Stimulated activated CD4-positive, alpha-beta T cell treated with anti-CD3 and anti-CD28 coated beads, TNF-alpha, amount 100 ng/mL, for 48 hours (primary cell): ENCODE results near the gene TMEM161B.
A peak's percentile ranks its signal among the peaks of the same experiment; 100 is the strongest.
"Not testable (repeated sequence)": the region's sequence is repeated elsewhere in the genome, so short reads cannot be mapped to it uniquely, and the experiment has no call there.

Experiments
- DNase-seq, 3 donors: peaks; one replicate each; pipeline ENCODE4 v3.0.0-alpha.2; 2020; ENCODE audit warnings: low read depth in 3 of 3

Gene TMEM161B

DNA sequence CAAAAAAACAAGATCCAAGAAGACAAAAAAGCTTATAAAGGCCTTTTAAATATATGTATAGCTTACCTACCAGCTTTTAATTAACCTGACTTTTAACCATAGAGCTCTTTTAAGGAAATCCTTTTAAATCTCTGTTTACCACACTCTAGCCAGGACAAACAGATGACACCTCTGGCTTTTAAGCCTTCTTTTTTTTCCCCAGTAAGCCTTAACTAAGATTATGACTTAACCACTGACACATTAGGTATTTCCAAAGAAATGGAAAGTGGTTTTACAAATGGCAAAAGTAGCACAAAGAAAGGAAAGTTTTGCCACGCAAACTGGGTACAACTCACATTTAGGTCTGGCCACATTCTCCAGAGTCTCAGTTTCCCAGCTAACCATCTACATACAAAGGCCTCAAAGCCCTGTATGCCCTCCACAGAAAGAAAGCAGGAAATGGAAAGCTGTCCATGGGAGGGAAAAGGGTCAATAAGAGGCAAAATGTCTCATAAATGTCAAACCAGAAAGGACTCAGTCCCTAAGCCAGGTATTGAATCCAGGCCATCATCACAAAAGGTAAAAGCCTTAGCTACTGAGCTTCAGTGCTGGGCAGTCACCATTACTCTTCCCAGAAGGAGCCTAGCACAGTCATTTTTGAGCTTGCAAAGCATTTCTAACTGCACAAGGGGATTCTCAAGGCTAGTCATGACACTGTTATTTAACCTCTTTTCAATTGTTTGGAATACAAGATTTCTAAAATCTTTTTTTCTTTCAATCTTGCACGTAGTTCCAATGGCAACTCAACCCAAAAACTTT is 19.7 kb downstream of the TMEM161B start:
- DNase-seq = no peak

DNA sequence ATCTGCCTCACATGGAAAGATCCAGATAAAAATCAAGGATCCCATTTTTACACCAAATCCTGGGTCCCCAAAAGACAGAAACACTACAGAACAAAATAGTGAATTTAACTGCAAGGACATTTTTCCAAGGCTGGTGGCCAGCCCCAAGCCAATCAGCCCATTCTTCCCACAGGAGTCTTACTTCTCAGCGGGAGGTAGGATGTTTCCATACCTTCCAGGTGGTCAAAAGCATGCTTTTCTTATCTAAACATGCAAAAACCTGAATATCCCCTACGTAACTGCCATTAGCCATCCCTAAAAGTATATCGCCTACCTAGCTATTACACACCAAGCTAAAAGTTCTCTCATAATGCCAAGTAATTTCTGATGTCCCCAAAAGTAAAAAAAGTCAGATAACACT is 20.6 kb downstream of the TMEM161B start:
- DNase-seq = no peak

DNA sequence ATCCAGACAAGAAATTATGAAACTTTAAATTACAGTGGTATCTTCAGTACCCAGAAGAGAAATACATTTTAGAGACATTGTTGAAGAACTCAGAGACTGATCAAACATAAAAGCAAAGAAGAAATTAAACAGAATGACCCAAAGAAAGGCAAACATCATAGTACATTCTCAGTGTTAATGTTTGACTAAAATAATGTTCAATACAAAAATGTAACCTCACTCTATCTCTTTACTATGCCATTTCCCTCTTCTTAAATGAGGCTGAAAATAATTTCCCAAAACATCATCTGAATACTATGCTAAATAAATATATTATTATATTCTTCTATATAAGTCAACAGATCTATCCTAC is 22.8 kb downstream of the TMEM161B start:
- DNase-seq = no peak

- no peak for DNase-seq
These were observed 23.3 kb downstream of the TMEM161B start for GRCh38 chr5:88245241-88245892.

GRCh38 chr5:88244686-88245085 is 24.0 kb downstream of the TMEM161B start:
- no peak for DNase-seq

- DNase-seq = not testable (repeated sequence)
These were observed 25.2 kb downstream of the TMEM161B start for GRCh38 chr5:88243493-88243892.

DNA sequence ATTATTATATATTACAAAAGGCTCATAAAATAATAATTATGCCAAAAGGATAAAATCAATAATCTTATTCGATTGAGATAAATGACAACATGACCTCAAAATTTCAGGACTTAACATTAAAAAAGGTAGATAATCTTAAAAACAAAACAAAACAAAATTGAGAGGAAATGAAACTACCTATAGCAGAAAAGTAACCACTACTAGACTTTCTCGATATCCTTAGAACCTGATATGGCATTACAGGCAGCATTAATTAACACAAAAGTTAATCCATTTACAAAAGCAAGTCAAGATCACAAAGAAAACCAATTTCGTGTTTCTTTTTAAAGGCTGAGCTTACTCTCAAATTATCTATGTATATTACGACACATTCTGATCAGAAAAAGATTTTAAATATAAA is 29.9 kb downstream of the TMEM161B start:
- DNase-seq = no peak

GRCh38 chr5:88236866-88237642 is 31.6 kb downstream of the TMEM161B start:
- peak in 1 of 3 donors; percentile 1 for DNase-seq

DNA sequence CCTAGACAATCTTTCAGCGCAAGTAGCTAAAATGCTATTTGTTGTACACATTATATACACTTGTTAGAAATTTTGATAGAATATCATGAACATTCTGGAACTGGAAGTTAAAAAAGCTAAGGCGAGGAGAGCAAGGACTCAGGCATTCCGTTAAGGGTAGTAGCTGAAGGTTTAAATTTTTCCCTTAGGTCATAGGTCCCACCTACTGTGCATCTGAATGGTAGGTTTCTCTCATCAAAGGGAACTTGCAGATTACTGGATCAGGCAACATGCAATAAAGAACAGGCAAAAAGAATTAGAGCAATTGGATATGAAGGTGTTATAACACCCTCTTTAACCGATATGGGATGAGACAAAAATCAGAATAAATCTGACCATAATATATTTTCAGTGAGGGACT is 32.8 kb downstream of the TMEM161B start:
- DNase-seq = no peak

GRCh38 chr5:88235346-88235745 is 33.3 kb downstream of the TMEM161B start:
- DNase-seq = no peak

DNA sequence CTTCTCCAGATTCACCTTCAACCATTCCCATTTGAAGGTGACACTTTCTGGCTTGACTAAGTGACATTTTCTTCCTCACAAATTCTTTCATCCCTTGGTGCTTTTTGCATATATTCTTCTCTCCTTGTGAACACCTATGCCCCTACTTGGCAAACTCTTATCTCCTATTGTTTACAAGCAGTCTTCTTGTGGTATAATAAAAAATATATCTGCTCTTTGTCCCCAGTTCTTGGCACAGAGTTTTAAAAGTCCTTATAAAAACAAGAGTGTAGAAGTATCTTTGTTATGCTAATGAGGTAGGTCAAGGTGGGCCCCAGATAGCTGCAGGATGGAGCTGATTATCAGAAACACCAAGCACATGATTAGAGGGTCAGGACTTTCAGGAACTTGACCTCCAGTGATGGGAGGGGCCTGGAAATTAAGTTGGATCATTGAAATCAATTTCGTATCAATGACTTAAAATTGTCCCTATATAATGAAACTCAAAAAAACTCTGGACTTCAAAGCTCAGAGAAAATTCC is 38.0 kb downstream of the TMEM161B start:
- DNase-seq = no peak

DNA sequence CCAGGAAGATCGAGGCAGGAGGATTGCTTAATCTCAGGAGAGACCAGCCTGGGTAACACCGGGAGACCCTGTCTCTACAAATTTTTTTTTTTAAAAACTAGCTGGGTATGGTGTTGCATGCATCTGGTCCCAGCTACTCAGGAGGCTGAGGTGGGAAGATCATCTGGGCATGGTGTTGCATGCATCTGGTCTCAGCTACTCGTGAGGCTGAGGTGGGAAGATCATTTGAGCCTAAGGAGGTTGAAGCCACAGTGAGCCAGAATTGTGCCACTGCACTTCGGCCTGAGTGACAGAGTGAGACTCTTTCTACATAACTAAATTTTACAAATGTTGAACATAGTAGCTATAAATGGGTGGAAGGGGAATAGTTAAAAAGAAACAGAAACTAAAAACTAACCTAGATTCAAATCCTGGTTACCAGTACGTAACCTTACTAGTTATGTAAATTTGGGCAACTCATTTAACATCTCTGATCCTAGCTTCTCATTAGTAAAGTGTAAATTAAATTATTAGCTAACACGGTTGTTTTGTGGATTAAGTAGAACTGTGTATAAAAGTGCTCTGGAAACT is 41.7 kb downstream of the TMEM161B start:
- DNase-seq = no peak

DNA sequence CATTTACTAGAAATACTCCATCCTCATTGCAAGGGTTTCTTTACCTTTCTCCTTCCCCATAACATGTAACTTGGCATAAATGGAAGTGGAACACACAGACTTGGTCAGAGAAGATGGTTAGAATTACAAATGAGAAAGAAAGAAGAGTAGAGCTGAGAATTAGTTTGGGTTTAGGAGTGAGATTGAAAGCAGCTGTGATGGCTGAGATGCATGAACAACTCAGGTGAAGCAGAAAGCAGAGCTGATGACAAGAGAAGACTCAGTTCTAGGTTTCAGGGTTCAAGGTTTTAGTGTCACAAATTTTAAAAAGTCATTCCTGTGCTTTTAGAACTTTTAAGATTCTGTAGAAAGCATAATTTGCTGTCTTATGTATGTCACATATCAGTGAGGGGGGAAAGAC is 54.0 kb downstream of the TMEM161B start:
- DNase-seq = no peak

GRCh38 chr5:88207575-88207974 is 61.1 kb downstream of the TMEM161B start:
- no peak for DNase-seq

- peak; percentile 8 to 10 (median 9) for DNase-seq
These were observed 64.5 kb downstream of the TMEM161B start for GRCh38 chr5:88203981-88204750.

GRCh38 chr5:88195636-88196035 is 73.0 kb downstream of the TMEM161B start:
- no peak for DNase-seq

DNA sequence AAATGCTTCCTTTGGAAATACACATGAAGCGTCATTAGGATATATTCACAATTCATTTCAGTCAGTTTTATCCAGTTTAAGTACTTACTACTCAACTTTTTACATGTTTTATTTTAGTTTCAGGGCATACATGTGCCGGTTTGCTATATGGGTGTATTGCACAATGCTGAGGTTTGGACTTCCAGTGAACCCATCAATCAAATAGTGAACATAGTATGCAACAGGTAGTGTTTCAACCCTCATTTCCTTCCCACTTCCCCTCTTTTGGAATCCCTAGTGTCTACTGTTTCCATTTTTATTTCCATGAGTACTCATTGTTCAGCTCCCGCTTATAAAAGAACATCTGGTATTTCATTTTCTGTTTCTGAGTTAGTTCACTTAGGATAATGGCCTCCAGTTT is 74.7 kb downstream of the TMEM161B start:
- DNase-seq = no peak

DNA sequence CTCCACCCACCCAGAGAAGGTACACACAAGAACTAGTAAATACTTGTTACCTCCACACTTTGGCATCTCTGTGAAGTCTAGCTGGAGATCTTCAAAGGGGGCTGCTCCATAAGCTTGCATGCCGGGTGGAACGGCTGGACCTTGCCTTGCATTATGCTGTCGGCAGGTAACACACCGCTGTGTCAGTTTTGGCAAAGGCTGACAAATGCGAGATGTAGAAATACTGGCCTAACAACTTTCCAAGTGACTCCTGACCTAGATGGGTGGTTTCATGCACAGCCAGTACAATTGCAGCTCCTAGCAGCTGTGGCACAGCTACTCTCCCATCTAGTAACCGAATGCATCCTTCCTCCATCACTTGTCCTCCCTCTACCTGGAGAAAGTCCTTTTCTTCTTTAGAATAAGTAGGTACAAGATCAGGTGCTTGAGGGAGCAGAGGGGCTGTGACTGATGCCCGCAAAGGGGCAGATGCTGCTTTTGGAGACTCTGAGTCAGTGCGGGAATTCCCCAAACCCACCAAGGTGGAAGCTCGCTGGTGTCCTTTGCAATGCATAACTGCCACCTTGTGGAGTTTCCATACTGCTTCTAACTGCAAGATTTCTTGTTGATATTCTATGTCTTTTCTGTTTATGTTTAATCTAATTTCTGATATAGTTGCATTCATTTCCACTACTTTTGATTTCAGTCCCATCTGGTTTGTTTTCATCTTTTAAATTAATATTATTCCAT is 78.4 kb downstream of the TMEM161B start:
- no peak for DNase-seq

GRCh38 chr5:88189484-88189883 is 79.2 kb downstream of the TMEM161B start:
- DNase-seq = not testable (repeated sequence)

- DNase-seq = no peak
These were observed 80.0 kb downstream of the TMEM161B start for GRCh38 chr5:88188458-88189132.
